HG02981 (cell line): ENCODE measurements around the gene SEC14L3.

Experiments used
- ATAC-seq: cut with Tn5 transposase; IDR thresholded peaks from one replicate; pipeline ENCODE4 v1.9.1; 2021; ENCODE audit warnings: mild to moderate bottlenecking, moderate library complexity; ENCODE audit not compliant: unreplicated experiment

Gene SEC14L3

GRCh38 chr22:30471616-30472318 lies at the start of gene SEC14L3:
TSS of gene SEC14L3 (minus strand) at chr22:30472017. CDS start at chr22:30471958, 59 bp downstream.
- no peak for ATAC-seq

GRCh38 chr22:30519842-30520425 lies 48.1 kb upstream of the SEC14L3 start:
- ATAC-seq: no peak

DNA sequence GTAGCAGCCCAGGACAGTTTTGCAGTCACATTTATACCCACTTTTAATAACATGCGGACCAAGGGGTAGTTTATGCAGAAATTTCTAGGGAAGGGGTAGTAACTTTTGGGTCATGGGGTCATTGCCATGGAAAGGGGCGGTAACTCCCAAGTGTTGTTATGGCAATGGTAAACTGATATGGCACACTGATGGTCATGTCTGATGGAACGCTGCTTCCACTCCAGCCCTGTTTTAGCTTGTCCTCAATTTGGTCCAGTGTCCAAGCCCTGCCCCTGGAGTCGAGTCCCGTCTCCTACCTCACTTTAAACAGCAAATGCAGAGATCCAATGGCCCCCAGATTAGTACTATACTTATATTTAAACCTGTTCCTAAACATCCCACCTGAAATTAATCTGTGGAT lies 44.9 kb upstream of the SEC14L3 start:
- ATAC-seq: no peak

- ATAC-seq: no peak
These were observed 44.5 kb upstream of the SEC14L3 start for GRCh38 chr22:30516273-30516672.

GRCh38 chr22:30514252-30514651 lies 42.4 kb upstream of the SEC14L3 start:
- no peak for ATAC-seq

- no peak for ATAC-seq
These were observed 41.6 kb upstream of the SEC14L3 start for GRCh38 chr22:30513462-30513861.

DNA sequence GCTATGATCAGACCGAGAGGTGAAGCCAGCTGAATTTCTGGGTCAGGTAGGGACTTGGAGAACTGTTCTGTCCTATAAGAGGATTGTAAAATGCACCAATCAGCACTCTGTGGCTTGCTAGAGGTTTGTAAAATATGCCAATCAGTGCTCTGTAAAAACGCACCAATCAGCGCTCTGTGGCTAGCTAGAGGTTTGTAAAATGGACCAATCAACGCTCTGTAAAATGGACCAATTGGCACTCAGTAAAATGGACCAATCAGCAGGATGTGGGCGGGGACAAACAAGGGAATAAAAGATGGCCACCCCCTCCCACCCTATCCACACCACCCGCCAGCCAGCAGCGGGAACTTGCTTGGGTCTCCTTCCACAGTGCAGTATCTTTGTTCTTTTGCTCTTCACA lies 40.1 kb upstream of the SEC14L3 start:
- ATAC-seq: no peak

- ATAC-seq: no peak
These were observed 39.3 kb upstream of the SEC14L3 start for GRCh38 chr22:30511109-30511508.

DNA sequence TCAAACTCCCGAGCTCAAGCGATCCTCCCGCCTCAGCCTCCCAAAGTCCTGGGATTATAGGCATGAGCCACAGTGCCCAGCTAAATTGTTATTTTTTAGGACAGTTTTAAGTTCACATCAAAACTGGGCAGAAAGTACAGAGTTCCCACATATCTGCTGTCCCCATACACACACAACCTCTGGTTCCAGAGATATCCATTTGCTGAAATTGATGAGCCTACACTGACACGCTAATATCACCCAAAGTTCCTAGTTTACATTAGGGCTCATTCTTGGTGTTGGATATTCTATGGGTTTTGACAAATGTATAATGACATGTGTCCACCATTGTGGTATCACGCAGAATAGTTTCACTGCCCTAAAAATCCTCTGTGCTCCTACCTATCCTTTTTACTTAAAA lies 36.4 kb upstream of the SEC14L3 start:
- no peak for ATAC-seq

DNA sequence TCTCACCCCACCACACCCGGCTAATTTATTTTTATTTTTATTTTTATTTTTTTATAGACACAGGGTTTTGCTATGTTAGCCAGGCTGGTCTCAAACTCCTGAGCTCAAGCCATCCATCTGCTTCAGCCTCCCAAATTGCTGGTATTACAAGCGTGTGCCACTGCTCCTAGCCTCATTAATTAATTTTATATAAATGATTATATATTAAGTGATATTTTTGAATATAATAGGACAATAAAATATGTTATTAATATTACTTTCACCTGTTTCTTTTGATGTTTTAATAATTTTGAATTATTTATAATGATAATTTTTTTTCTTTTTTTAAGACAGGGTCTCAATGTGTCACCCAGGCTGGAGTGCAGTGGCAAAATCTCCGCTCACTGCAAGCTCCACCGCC lies 35.9 kb upstream of the SEC14L3 start:
- ATAC-seq: no peak

GRCh38 chr22:30506507-30506968 lies 34.7 kb upstream of the SEC14L3 start:
- no peak for ATAC-seq

GRCh38 chr22:30503551-30503950 lies 31.7 kb upstream of the SEC14L3 start:
- no peak for ATAC-seq

DNA sequence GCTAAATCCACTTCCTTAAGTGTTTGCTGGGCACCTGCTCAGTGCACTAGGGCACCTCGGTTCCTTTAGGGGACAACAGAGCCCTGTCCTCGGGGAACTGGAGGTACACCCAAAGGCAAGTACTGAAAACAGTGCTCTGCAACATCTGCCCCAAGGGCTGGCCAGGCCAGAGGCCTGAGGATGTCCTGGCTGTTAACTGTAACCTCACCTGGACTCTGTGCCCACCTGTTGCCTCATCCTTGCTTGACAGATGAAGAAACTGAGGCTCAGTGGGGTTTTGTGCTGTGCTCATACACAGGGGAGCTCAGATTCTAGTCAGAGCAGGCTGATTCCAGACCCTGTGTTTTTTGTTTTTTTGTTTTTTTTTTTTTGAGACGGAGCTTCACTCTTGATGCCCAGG lies 31.1 kb upstream of the SEC14L3 start:
- ATAC-seq: no peak

DNA sequence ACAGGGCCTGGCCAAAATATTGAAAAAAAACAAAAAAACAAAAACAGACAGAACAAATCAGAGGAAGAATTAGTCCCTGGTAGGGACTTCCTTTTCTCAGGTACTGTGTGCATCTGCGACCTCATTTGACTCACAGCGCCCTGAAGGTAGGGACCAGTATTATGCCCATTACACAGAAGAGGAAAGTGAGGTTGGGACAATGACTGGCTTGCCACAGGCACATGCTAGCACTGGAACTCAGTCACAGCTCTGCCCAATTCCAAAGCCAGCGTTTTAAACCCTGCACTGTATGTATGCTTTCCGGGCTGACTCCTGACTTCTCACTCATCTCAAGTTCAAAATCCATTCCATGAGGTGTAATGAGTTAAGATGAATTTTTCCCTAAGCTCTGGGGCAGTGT lies 30.3 kb upstream of the SEC14L3 start:
- no peak for ATAC-seq

GRCh38 chr22:30500628-30501027 lies 28.8 kb upstream of the SEC14L3 start:
- ATAC-seq: no peak

GRCh38 chr22:30497466-30498150 lies 25.8 kb upstream of the SEC14L3 start:
- ATAC-seq: no peak

GRCh38 chr22:30495041-30495784 lies 23.4 kb upstream of the SEC14L3 start:
- no peak for ATAC-seq

GRCh38 chr22:30492144-30492543 lies 20.3 kb upstream of the SEC14L3 start:
- no peak for ATAC-seq

- no peak for ATAC-seq
These were observed 19.6 kb upstream of the SEC14L3 start for GRCh38 chr22:30491381-30491780.

GRCh38 chr22:30490399-30490798 lies 18.6 kb upstream of the SEC14L3 start:
- ATAC-seq: no peak

GRCh38 chr22:30488121-30488520 lies 16.3 kb upstream of the SEC14L3 start:
- no peak for ATAC-seq
